GM18858 (cell line): ENCODE measurements around the gene SIAH2.
"Not testable (repeated sequence)": the region's sequence is repeated elsewhere in the genome, so short reads cannot be mapped to it uniquely, and the experiment has no call there.

Experiments used
- ATAC-seq: cut with Tn5 transposase; IDR thresholded peaks from one replicate; pipeline ENCODE4 v1.9.1; 2021; ENCODE audit not compliant: unreplicated experiment

SIAH2 gene

GRCh38 chr3:150763122-150763840, at the start of gene SIAH2:
Gene SIAH2 (minus strand): TSS chr3:150763169. CDS start chr3:150762849, 320 bp downstream.
- peak; percentile 33 for ATAC-seq

GRCh38 chr3:150811984-150812383, 49.0 kb upstream of the SIAH2 start:
- no peak for ATAC-seq

- ATAC-seq = no peak
Observed at GRCh38 chr3:150810641-150811040, 47.7 kb upstream of the SIAH2 start.

GRCh38 chr3:150806185-150806835, 43.3 kb upstream of the SIAH2 start:
- ATAC-seq = no peak

GRCh38 chr3:150805354-150805753, 42.4 kb upstream of the SIAH2 start:
- no peak for ATAC-seq

- ATAC-seq = no peak
Observed at GRCh38 chr3:150803440-150803985, 40.5 kb upstream of the SIAH2 start.

- ATAC-seq = no peak
Observed at GRCh38 chr3:150800722-150801121, 37.8 kb upstream of the SIAH2 start.

GRCh38 chr3:150798122-150798618, 35.2 kb upstream of the SIAH2 start:
- no peak for ATAC-seq

GRCh38 chr3:150797155-150797554, 34.2 kb upstream of the SIAH2 start:
- ATAC-seq = no peak

GRCh38 chr3:150796527-150796926, 33.6 kb upstream of the SIAH2 start:
- not testable (repeated sequence) for ATAC-seq

- no peak for ATAC-seq
Observed at GRCh38 chr3:150793641-150794040, 30.7 kb upstream of the SIAH2 start.

GRCh38 chr3:150790629-150791028, 27.7 kb upstream of the SIAH2 start:
- ATAC-seq = no peak

GRCh38 chr3:150789451-150789850, 26.5 kb upstream of the SIAH2 start:
- ATAC-seq = no peak

GRCh38 chr3:150787741-150788370, 24.9 kb upstream of the SIAH2 start:
- ATAC-seq = peak; percentile 54

- ATAC-seq = no peak
Observed at GRCh38 chr3:150786791-150787190, 23.8 kb upstream of the SIAH2 start.

GRCh38 chr3:150784747-150785125, 21.8 kb upstream of the SIAH2 start:
- no peak for ATAC-seq

GRCh38 chr3:150783920-150784746, 21.2 kb upstream of the SIAH2 start:
- peak; percentile 80 for ATAC-seq

- ATAC-seq = no peak
Observed at GRCh38 chr3:150783316-150783715, 20.3 kb upstream of the SIAH2 start.

GRCh38 chr3:150779402-150779858, 16.5 kb upstream of the SIAH2 start:
- ATAC-seq = no peak

GRCh38 chr3:150778793-150779401, 15.9 kb upstream of the SIAH2 start:
- ATAC-seq = no peak
